ENCODE measurements around the gene PPP1R14B. TPM values are rescaled to one million over a fixed set of nuclear protein-coding genes. Genes with fewer than 3 reads are reported as not detected.
"Not testable (repeated sequence)": the region's sequence is repeated elsewhere in the genome, so short reads cannot be mapped to it uniquely, and the experiment has no call there.

The PPP1R14B gene
- polyA plus RNA-seq, 3 donors: 59.6 to 85.8 (median 69.1) TPM

DNA sequence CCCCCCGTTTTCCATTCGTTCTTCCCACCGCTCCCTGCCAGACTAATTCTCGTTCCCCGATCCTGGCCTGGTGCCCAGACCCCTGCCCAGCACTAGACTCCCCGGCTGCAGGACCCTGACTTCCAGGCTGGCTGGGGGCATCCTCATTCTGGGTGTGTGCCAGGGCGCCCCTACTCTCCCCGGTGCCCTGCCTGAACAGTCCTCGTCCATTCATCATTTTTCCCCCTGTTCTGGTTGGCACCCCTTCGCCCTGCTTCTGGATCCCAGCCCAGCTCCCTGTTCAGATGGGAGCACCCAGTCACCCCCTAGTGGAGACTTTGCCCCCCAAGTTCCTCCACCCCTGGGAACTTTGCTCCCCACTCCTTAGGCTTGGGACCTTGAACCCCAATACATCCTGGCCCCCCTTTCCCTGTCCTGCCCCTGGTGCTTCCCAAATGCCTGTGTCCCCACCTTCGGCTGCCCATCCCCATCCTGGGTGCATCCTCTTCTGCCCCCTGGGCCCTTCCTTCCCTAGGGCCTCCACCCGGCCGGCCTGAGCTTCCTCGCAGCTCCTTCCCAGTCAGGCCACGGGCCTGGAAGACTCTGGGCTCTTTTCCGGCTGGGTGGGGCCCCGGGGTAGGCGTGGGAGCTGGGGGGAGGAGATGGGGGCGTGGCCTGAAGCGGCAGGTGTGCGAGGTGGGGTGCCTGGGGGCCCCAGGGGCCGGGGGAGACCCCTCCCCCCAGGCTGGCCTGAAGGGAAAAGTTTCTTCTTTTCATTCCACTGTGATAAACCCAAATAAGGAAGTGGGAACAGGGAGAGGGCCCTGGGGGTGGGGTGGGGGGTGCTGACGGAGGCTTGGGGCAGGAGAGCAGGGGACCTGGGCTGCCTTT is 5.5 kb upstream of the PPP1R14B start:
- DNase-seq (ENCODE audit: extremely low read depth in 1 of 11, low read depth in 9 of 11, low spot score in 4 of 11): no peak

DNA sequence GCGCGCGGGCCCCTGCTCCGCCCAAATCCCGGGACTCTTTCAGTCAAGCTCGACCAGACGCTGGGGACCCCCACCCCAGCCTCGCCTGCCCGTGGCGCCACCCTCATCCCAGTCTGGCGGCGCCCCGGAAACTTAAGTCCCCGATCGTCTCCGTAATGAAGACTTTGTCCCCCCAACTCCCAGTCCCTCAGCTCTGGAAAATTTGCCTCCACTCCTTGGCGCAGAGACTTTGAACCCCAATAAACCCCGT is 4.9 kb upstream of the PPP1R14B start:
- no peak for DNase-seq (ENCODE audit: extremely low read depth in 1 of 11, low read depth in 9 of 11, low spot score in 4 of 11)

DNA sequence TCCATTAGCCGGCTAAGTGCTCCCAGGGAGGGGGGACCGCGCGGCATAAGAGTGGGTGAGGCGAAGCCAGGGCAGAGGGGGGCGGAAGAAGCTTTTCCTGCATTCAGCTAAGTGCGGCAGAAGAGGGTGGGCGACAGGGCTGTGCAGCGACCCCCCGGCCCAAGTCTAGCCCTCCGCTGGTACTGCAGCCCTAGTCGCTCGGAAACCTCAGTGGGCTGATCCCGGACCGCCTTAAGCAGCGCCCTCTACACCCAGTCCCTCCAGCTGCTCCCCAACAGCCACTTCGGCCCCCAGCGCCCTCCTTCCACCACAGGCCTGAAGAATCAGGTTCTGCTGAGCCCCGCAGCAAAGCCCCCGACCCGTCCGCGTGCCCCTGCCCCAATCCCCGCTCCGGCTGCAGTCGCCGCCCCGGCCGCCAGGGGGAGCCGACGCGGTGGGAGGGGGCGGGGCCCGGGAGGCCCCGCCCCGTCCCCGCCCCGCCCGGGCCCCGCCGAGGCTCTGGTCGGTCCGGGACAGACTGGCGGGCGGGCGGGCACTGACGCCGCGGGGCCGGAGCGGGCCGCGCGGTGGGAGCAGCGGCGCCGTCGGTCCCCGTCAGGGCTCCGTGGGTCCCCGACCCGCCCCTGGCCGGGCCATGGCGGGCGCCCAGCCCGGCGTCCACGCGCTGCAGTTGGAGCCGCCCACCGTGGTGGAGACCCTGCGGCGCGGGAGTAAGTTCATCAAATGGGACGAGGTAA is 4.4 kb upstream of the PPP1R14B start, which contains the start of gene PLCB3:
TSS of gene PLCB3 (plus strand) at position 515 of the 737 bp plus-strand sequence. CDS start at position 635, 120 bp downstream.
- DNase-seq (ENCODE audit: extremely low read depth in 1 of 11, low read depth in 9 of 11, low spot score in 4 of 11): no peak

DNA sequence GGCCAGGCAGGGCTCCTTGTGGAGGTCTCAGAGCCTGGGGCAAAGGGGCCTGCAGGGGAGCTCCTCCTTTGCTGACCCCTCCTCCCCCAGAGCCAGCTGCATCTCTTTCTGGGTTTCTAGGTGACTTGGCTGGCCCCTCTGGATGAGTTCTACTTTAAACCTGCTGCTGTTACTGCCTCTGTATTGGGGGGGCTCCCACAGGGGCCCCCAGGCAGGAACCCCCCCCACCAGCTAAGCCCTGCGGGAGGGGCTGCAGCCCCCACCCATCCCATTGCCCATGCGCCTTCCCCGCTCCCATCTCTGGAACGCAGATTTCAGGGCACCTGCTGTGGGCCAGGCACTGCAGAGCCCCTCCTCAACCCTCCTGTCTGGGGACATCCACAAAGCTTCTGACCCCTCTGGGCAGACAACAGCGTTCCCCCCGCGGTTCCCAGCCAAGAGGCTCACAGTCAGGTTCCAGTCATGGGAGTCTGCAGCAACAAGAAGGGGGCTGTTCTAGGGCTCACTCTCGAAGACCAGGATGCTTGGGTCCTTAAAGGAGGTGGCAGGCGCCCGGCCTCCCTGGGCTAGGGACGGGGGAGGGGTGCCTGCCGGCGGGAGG is 3.8 kb upstream of the PPP1R14B start:
- no peak for DNase-seq (ENCODE audit: extremely low read depth in 1 of 11, low read depth in 9 of 11, low spot score in 4 of 11)

DNA sequence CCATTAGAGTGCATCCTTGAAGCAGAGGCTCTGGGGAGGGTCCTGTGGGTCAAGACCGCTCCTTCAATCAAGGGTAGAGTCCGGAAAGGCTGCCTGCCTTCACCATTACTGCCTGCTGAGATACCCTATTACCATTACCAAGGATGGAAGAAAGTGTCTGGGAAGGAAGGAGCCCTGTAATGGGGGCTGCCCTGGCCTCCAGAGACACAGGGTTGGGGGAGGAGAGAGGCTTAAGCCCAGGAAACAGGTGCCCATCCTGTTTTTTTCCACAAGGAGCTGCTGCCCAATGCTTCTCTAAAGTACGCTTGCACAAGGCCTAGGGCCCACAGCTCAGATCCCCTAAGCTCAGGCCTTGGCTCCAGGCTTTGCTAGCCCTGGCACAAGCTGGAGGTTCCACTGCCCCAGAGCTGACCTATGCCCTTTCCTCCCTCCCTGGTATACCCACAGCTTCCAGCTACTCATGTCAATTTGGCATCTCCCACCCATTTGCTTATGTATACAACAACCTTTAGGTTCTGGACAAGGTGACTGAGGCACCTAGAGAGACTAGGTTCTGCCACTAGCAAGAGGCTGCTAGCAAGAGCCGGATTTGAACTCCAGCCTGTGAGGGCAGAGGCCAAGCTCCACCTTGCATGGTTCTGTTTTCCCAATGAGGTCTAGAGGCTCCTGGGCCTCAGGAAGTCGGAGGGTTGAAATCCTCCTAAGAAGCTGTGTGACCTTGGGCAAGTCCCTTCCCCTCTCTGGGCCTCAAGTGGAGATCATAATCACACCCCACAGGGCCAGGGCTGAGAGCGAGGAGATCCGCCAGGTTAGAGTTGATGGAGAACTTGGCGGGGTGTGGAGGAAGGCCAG is 3.0 kb upstream of the PPP1R14B start:
- no peak for DNase-seq (ENCODE audit: extremely low read depth in 1 of 11, low read depth in 9 of 11, low spot score in 4 of 11)

DNA sequence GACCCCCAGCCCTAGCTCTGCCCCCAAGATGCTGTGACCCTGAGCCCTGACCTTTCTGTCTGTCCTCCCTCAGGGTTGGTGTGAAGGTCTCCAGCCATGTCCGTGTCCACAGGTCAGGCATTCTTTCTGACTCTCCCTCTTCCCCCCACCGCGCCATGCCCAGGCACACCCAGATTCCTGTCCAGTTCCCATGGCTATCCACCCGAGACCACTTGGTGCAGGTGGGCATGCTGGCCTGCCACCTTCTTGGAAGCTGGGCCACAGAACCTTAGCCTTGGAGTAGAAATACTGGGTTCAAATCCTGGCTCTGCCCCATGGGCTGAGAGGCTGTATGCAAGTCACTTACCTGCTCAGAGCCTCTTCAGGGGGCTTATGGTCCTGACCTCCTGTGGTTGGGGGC is 2.3 kb upstream of the PPP1R14B start:
- DNase-seq (ENCODE audit: extremely low read depth in 1 of 11, low read depth in 9 of 11, low spot score in 4 of 11): no peak

DNA sequence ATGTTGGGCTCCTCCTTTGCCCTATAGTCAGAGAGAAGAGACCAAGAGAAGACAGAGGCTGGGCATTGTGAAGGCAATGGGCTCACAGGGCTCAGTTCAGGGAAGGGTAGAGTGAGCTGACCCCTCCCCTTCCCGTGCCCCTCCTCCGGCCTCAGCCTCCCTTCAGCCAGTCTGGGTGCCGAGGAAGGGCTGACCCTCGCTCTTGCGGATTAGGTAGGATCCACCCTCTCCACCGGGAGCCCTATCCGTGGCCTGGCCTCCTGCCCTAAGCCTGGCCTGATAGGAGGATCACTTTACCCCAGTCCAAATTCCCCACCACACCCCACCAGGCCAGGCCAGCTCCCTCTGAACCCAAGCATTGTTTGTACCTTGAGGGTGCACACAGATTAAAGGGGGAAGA is 1.8 kb upstream of the PPP1R14B start:
- no peak for DNase-seq (ENCODE audit: extremely low read depth in 1 of 11, low read depth in 9 of 11, low spot score in 4 of 11)

DNA sequence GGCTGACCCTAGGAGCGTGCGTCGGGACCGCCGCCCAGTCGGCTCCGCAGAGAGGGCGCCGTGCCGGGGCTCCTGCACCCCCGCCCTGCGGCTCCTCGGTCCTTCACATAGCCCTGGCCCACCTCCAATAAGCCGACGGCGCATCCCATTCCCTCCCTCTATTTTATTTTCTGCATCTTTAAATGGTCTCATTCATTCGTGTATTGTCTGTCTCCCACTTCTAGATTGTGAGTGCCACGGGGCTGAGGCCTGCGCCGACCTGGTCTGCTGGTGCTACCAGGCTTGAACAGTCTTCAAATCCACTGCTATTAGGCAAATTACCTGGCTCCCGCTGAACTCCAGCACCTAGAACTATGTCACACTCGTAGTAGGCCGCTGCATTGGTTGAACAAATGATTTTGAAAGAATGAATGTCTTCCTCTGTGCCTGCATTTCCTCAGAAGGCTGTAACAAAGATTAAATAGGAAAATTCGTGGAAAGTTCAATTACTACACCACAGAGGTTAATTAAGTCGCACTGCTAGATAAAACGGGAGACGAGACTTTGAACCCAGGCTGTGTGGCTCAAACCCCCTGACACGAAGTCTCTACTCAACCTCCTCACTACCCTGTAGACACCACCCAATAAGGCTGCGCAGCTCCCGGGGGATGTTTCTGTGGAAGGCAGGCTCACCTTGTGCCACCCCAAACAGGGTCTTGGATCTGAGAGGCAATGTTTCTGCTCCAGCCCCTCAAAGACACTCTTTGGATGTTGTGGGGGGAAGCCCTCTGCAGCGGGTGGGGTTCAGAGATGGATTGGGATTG is 1.2 kb upstream of the PPP1R14B start:
- no peak for DNase-seq (ENCODE audit: extremely low read depth in 1 of 11, low read depth in 9 of 11, low spot score in 4 of 11)

DNA sequence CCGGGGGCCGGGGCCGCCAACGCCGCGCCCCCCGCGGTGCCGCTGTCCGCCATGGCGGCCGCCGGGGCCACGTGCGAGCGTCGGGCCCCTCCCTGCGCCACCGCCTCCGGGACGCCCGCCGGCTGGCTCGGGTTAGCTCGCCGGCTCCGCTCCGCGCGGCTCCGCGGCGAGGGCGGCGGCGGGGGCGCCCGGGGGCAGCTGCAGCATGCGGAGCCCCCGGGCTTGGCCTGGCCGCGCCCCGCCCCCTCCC is 197 bp downstream of the PPP1R14B start:
- not testable (repeated sequence) for DNase-seq (ENCODE audit: extremely low read depth in 1 of 11, low read depth in 9 of 11, low spot score in 4 of 11)

DNA sequence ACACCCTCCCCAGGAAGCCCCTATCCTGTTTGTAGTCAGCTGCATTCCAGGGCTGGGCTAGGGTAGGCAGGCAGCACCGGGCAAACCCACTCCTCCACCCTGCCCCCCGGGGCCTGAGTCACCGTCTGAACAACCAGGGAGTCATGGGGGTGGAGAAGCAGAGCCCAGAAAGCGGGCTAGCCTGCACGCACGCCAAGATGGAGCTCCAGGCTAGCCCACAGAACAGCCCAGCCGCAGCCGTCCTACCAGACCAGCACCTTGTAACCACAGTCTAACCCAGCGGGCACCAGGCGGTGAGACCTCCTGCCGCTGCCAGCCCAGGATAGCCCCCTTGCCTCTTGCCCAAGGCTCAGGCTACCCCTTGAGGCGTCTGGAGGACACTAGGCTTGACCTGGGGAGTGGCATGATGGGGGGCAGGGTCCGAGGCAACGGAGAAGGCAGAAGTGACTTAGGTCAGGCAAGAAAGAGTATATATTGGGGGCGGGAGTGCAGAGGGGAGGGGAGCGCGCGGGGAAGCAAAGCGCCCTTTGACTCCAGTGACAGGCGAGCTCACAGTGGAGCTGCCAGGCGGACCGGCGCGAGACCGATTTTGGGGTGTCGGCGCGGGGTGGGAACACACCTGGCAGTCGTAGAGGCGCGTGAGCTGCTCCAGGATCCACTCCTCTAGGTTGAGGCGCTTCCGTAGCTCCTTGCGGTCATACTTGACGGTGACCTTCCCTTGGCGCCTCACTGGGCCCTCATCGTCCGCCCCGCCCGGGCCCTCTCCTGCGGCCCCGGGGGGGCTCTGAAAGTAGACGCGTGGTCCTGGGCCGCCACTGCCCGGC is 734 bp downstream of the PPP1R14B start:
- DNase-seq (ENCODE audit: extremely low read depth in 1 of 11, low read depth in 9 of 11, low spot score in 4 of 11): no peak

DNA sequence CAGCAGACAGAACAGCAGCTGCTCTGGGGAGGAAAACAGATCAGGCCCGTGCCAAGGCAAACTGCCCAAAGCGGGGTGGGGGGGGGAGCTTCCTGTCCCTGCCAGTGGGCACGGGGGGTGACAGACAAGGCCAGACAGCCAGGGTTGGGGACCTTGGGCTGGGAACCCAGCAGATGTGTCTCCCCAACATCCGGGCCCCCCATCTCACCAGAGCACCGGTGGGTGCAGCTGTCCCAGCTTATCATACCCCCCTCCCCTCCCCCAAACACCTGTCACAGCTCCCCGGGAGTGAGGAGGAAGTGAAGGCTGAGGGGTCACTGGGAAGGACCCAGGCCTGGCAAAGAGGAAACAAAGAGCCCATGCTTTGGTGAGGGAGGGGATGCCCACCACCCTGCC is 1.3 kb downstream of the PPP1R14B start:
- DNase-seq (ENCODE audit: extremely low read depth in 1 of 11, low read depth in 9 of 11, low spot score in 4 of 11): no peak

DNA sequence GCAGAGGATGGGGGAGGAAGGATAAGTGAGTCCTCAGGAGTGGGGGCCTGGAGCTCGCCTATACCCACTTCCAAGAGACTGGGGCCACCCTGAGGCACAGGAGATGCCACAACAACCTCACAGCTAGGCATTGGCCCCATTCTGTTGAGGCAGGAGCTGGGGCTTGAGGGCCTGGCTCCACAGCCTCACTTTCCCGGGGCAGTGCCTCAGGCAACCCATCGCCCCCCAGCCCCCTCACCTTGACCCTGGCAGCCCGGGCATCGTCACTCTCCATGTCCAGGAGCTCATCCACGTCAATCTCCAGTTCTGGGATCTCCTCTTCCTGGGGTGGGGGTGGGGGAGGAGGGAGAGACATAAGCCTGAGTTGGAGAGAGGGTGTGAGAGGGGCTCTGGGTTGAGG is 1.8 kb downstream of the PPP1R14B start:
- DNase-seq (ENCODE audit: extremely low read depth in 1 of 11, low read depth in 9 of 11, low spot score in 4 of 11): no peak

DNA sequence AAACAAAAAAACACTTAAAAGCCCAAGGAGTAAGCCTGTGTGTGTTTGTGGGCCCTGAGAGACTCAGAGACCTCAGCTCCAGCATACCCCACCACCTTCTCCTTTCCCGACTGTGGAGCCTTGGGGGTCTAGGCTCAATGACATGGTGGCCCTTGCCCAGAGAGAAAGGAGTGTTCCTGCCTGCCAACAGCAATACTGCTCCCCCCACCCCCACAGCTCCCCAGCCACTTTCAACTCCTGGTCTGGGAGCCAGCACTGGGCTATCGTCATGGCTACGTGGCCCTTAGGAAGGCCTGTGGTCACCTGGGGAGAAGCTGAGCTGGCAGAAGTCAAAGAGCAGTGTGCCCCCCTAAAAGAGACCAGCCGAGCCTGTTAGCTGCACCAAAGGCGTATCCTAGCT is 2.6 kb downstream of the PPP1R14B start:
- no peak for DNase-seq (ENCODE audit: extremely low read depth in 1 of 11, low read depth in 9 of 11, low spot score in 4 of 11)

DNA sequence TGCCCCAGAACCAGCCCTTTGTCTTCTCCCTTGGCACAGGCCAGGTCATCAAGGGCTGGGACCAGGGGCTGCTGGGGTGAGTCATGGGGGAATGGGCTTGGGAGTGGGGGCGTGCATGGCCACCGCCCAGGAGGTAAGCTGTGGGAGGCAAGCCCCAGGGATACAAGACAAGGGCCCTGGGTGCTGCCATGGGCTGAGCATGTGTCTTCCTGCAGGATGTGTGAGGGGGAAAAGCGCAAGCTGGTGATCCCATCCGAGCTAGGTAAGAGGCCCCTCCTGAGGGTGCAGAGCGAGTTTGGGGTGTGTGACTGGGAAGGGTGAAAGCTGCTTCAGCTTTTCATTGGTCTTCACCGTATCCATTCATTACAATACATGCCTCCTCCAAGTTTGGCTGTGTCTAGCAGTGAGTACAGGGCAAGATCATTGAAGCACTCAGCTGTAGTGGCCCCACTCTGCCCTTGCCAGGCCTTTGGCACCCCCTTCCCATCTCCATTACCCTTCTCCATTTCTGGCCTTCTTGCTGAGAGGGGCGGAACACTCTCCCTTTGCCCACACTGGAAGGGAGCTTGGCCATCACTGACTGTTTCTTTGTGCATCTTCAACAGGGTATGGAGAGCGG is 3.4 kb downstream of the PPP1R14B start:
- no peak for DNase-seq (ENCODE audit: extremely low read depth in 1 of 11, low read depth in 9 of 11, low spot score in 4 of 11)

DNA sequence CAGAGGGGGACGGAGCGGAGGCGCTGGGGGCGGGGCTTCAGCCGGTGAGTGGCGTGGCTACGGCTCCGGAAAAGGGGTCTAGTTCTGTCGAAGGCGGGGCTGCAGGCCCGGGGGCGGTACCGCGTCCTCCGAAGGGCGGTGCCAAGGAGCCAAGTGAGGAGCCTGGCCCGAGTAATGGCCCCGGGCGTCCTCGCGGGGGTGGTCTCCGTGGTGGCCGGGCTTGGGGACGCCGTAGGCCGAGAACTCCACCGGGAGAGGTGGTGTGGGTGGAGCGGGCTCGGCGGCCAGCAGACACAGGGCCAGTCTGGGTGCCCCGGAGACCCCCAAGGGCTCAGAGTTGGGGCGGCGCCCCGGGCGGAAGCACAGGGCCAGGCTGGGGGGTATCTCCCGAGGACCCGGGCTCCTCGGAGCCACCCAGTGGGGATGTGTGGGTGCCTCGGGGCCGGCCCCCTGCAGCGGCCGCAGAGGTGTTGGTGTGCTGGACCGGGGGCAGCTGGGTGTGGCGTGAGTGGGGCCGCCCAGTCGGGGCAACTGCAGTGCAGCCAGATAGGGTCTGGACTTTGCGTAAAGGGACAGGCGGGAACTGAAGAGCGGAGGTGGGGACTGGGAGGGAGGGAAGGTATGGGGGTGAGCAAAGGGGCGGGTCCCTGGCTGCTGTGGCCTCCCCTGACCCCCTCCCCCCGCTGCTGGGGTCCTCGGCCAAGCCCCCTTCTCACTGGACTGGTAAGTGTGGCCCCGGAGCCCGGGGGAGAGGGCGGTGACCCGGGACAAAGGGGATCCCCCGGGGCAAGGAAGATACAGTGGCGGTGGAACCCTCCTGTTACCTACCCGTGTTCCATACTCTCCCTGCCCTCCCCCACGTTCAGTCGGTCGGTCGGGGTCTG is 5.0 kb downstream of the PPP1R14B start:
- peak in 3 of 11 donors; percentile 97 to 99 (median 97) for DNase-seq (ENCODE audit: extremely low read depth in 1 of 11, low read depth in 9 of 11, low spot score in 4 of 11)

DNA sequence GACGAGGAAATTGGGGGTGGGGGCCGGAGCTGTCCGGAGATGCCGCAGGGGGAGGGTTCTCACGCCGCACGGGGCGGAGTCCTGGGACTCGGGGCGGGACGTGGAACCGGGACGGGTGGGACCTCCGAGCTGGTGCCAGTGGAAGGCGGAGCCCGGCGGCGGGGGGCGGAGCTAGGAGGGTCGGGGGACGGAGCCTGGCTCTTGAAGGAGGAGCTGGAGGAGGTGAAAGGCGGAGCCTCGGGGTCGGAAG is 5.6 kb downstream of the PPP1R14B start:
- peak in 8 of 11 donors; percentile 93 to 100 (median 98) for DNase-seq (ENCODE audit: extremely low read depth in 1 of 11, low read depth in 9 of 11, low spot score in 4 of 11)

Data from renal cortex interstitium (tissue), 11 donors.